GM12878 (cell line): ENCODE results near the gene CACNA2D2. TPM values are rescaled to one million over a fixed set of nuclear protein-coding genes. Genes with fewer than 3 reads are reported as not detected.

ENCODE experiments used
- ATAC-seq: fragments of 200-7000 bp; cut with Tn5 transposase; 3 replicates; pipeline ENCODE4 v1.9.1; 2020; ENCODE audit warnings: mild to moderate bottlenecking, moderate library complexity
- BruUV-seq: library from RNA; stranded (reverse); fragments of 400-500 nt; replicated peaks from 2 replicates; lab custom pipeline; 2021; lab: Mats Ljungman, UMichigan
- CTCF ChIA-PET: fragments of 300-600 bp; sonication (Branson Sonifier 250); formaldehyde crosslinking; extraction: SDS; loops from one replicate; lab custom pipeline; 2021; ENCODE audit warnings: inconsistent platforms; lab: Yijun Ruan, JAX
- POLR2A ChIA-PET: fragments of 350-600 bp; formaldehyde crosslinking; extraction: SDS; loops from one replicate; lab custom pipeline; 2021; ENCODE audit warnings: inconsistent platforms; lab: Charles Lee
- RAD21 ChIA-PET: fragments of 300-600 bp; sonication (Branson Sonifier 250); formaldehyde crosslinking; loops from one replicate; lab custom pipeline; 2023; ENCODE audit warnings: antibody characterized with exemption; ENCODE audit not compliant: unreplicated experiment; lab: Charles Lee
- SMC1A ChIA-PET: fragments of 300-600 bp; sonication (Branson Sonifier 250); formaldehyde crosslinking; loops from one replicate; lab custom pipeline; 2023; ENCODE audit not compliant: unreplicated experiment, uncharacterized antibody; lab: Charles Lee
- DNase-seq: peaks from one replicate; pipeline ENCODE4 v3.0.0-alpha.2; 2011; ENCODE audit warnings: low read depth, low spot score
- FAIRE-seq: peaks from 3 replicates; lab custom pipeline; 2011; peaks lifted over from hg19 to GRCh38; lab: Jason Lieb, UNC
- H2AFZ ChIP-seq: 2 replicates; pipeline ENCODE4 v1.6.0; 2011; ENCODE audit warnings: low read depth, low read length, control low read depth; ENCODE audit not compliant: control insufficient read depth
- H3K27ac ChIP-seq: 2 replicates; pipeline ENCODE4 v1.5.1; 2011; ENCODE audit warnings: control low read depth; ENCODE audit not compliant: control insufficient read depth, insufficient read depth
- H3K27me3 ChIP-seq, 2 experiments: replicated peaks in 1 of 2; 2 replicates each; pipeline versions ENCODE4 v1.6.0 to v1.6.1; 2011; ENCODE audit warnings: low read length in 1 of 2; ENCODE audit not compliant: control insufficient read depth in 2 of 2, insufficient read depth in 2 of 2
- H3K36me3 ChIP-seq, 2 experiments: 2 replicates each; pipeline ENCODE4 v1.5.1; 2011; ENCODE audit warnings: low read length in 1 of 2; ENCODE audit not compliant: control insufficient read depth in 2 of 2, insufficient read depth in 2 of 2
- H3K4me1 ChIP-seq: 2 replicates; pipeline ENCODE4 v1.6.1; 2011; ENCODE audit warnings: mild to moderate bottlenecking, low read length, moderate library complexity, mixed read lengths; ENCODE audit not compliant: control insufficient read depth, insufficient read depth
- H3K4me2 ChIP-seq: 2 replicates; pipeline ENCODE4 v1.6.0; 2011; ENCODE audit warnings: control low read depth; ENCODE audit not compliant: control insufficient read depth, insufficient read depth
- H3K4me3 ChIP-seq: fragments of 200-600 bp; sonication (generic); 2 replicates; pipeline ENCODE4 v1.5.1; 2016
- H3K79me2 ChIP-seq: 2 replicates; pipeline ENCODE4 v1.6.0; 2011; ENCODE audit warnings: low read length; ENCODE audit not compliant: control insufficient read depth, insufficient read depth
- H3K9ac ChIP-seq: 2 replicates; pipeline ENCODE4 v1.8.0; 2011; ENCODE audit warnings: low read length, control low read depth, mixed read lengths; ENCODE audit not compliant: control insufficient read depth, insufficient read depth
- H3K9me3 ChIP-seq: replicated peaks from 3 replicates; pipeline ENCODE4 v1.5.1; 2011; ENCODE audit warnings: mild to moderate bottlenecking, low read length; ENCODE audit not compliant: control insufficient read depth, insufficient read depth
- H4K20me1 ChIP-seq: 2 replicates; pipeline ENCODE4 v1.6.0; 2011; ENCODE audit not compliant: control insufficient read depth, insufficient read depth
- EED ChIP-seq: sonication (generic); IDR thresholded peaks from 2 replicates; pipeline ENCODE4 v1.6.1; 2016; ENCODE audit warnings: antibody characterized with exemption, low read depth
- LARP7 ChIP-seq: fragments of 450-650 bp; IDR thresholded peaks from 2 replicates; pipeline ENCODE4 v1.6.1; 2017; ENCODE audit warnings: mild to moderate bottlenecking
- MEF2A ChIP-seq: IDR thresholded peaks from 2 replicates; pipeline ENCODE4 v1.6.1; 2011; ENCODE audit warnings: low read depth, mild to moderate bottlenecking, low read length, moderate library complexity; ENCODE audit not compliant: insufficient read depth
- NFYB ChIP-seq: IDR thresholded peaks from 2 replicates; pipeline ENCODE4 v1.6.1; 2011; ENCODE audit warnings: low read depth, mild to moderate bottlenecking, low read length, improper control_type of control experiment, moderate library complexity; ENCODE audit not compliant: insufficient read depth
- NR2F1 ChIP-seq: fragments of 450-650 bp; conservative IDR thresholded peaks from 2 replicates; pipeline ENCODE4 v1.6.1; 2017; ENCODE audit warnings: mild to moderate bottlenecking
- POLR2AphosphoS2 ChIP-seq: IDR thresholded peaks from 2 replicates; pipeline ENCODE4 v1.6.1; 2011; ENCODE audit warnings: low read depth, mild to moderate bottlenecking, low read length, improper control_type of control experiment, moderate library complexity
- SMARCA5 ChIP-seq: fragments of 450-650 bp; IDR thresholded peaks from 2 replicates; pipeline ENCODE4 v1.6.1; 2017; ENCODE audit warnings: mild to moderate bottlenecking
- SREBF1 ChIP-seq: IDR thresholded peaks from 2 replicates; pipeline ENCODE4 v1.6.1; 2012; ENCODE audit warnings: mild to moderate bottlenecking, low read length
- USF1 ChIP-seq: IDR thresholded peaks from 2 replicates; pipeline ENCODE4 v1.6.1; 2011; ENCODE audit warnings: borderline replicate concordance, low read depth, mild to moderate bottlenecking, moderate library complexity, mixed read lengths, low read length; ENCODE audit not compliant: insufficient read depth; ENCODE audit errors: extremely low read length
- ZBTB11 ChIP-seq: fragments of 450-650 bp; formaldehyde crosslinking; IDR thresholded peaks from 2 replicates; pipeline ENCODE4 v1.5.0; 2022; ENCODE audit warnings: mild to moderate bottlenecking, missing genetic modification characterization
- WGBS: methylation state at CpG from one replicate; pipeline ENCODE4 v1.1.6; 2016; ENCODE audit warnings: low lambda C conversion rate; ENCODE audit not compliant: insufficient replicate concordance, insufficient coverage; ENCODE audit errors: missing lambda C conversion rate; 5-methylcytosine and 5-hydroxymethylcytosine counted together
- in situ Hi-C: fragments of 300-500 bp; cut with MboI; formaldehyde crosslinking; loops from 9 replicates; pipeline ENCODE4 v1.14.3; 2018; ENCODE audit warnings: mixed read lengths
- intact Hi-C: fragments of 100-400 bp; cut with micrococcal nuclease; formaldehyde crosslinking; loops from one replicate; pipeline ENCODE4 v1.14.2; 2022; ENCODE audit not compliant: unreplicated experiment
- polyA plus RNA-seq, 11 experiments: library from polyadenylated mRNA; depleted of rRNA in 4 of 11; unstranded in 6 of 11; stranded (reverse) in 5 of 11; fragments of >200 nt; fragmentation: Nextera tagmentation in 4 of 11; fragmentation: Illumina TruSeq in 1 of 11; extraction: Ambion mirVana in 4 of 11; extraction: Trizol in 1 of 11; gene quantifications; 1 replicate in 1 of 11; 2 replicates in 10 of 11; pipeline versions ENCODE4 v1.2.1 to v1.2.3, GENCODE V29; 2011 to 2016; ENCODE audit warnings: inconsistent platforms in 2 of 11, missing spikeins in 2 of 11, low read depth in 1 of 11
- total RNA-seq, 4 experiments: library from RNA; depleted of rRNA in 3 of 4; stranded (reverse); fragments of >200 nt in 3 of 4; fragmentation: Illumina TruSeq in 1 of 4; extraction: Trizol in 1 of 4; gene quantifications; 2 replicates each; pipeline versions ENCODE4 v1.2.1 to v1.2.3, GENCODE V29; 2013 to 2021
- TF ChIP-seq, protein P1 (sequence below): IDR thresholded peaks from 2 replicates; pipeline ENCODE4 v1.6.1; 2011; ENCODE audit warnings: low read depth, mild to moderate bottlenecking, low read length, moderate library complexity, borderline replicate concordance; ENCODE audit errors: extremely low read depth

CACNA2D2 gene
- total and polyA plus RNA-seq, 10 of the 15 experiments (the other 5 are each of a cell fraction or from before 2014, with no cell fraction given): 0.03 to 0.07 TPM; not detected in 8

- Histone ChIP-seq H3K4me2 (no peak overlapping the region; the same call in 1 of the 2 replicates), H3K4me3 (peak overlapping the region; percentile 58; the same call in 1 of the 2 replicates), H3K79me2 (peaks cover 13% of the 10 kb centered on the region), H3K36me3 (peaks cover 0 to 5% of the 10 kb centered on the region in 2 experiments; a peak in 1 of 4 replicates), H3K4me1 (peaks cover 16% of the 10 kb centered on the region), H3K9ac (no peak overlapping the region), H3K27me3 (no peaks in the 10 kb centered on the region), H3K27ac (no peak overlapping the region), H4K20me1 (no peaks in the 10 kb centered on the region), H2AFZ (no peak overlapping the region), H3K9me3 (no peaks in the 10 kb centered on the region)
- SMC1A ChIA-PET: no interaction called here
- CTCF ChIA-PET: interaction anchor here (0.9 to 1.6 kb wide), 6 partner anchors 8 to 268 kb away, joined by 3 to 4 read pairs (median 3); no protein-coding TSS in a partner anchor
- 62% methylated on average over 6 of the region's 8 CpGs for WGBS
- in situ Hi-C loops: loop anchor here (5.0 kb wide), 1 partner anchor 202 kb away; no protein-coding TSS in a partner anchor
- no peak for ATAC-seq
- BruUV-seq: no TSS peak
- RAD21 ChIA-PET: no interaction called here
- POLR2A ChIA-PET: interaction anchor here (0.7 to 1.3 kb wide), 3 partner anchors 8 to 169 kb away, joined by 3 read pairs; no protein-coding TSS in a partner anchor
- FAIRE-seq: no peak
- TF ChIP-seq USF1: no peak
- no peak for TF ChIP-seq NFYB
- TF ChIP-seq EED: no peak
- no peak for TF ChIP-seq NR2F1
- TF ChIP-seq POLR2AphosphoS2: no peak
- TF ChIP-seq, protein P1, sequence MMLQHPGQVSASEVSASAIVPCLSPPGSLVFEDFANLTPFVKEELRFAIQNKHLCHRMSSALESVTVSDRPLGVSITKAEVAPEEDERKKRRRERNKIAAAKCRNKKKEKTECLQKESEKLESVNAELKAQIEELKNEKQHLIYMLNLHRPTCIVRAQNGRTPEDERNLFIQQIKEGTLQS: no peak
- TF ChIP-seq SMARCA5: no peak
- no peak for TF ChIP-seq MEF2A
- TF ChIP-seq SREBF1: no peak
- no peak for TF ChIP-seq ZBTB11 (CRISPR knock-in tag)
- TF ChIP-seq LARP7: no peak
- intact Hi-C loops: no loop called here
- DNase-seq: no peak
Observed at GRCh38 chr3:50345008-50345407, 158.4 kb downstream of the CACNA2D2 start.
